H1 (cell line): ENCODE measurements around the gene ATG4D. TPM values are rescaled to one million over a fixed set of nuclear protein-coding genes. Genes with fewer than 3 reads are reported as not detected.

ENCODE experiments used
- CTCF ChIA-PET: fragments of 300-600 bp; sonication (Branson Sonifier 250); formaldehyde crosslinking; loops from one replicate; lab custom pipeline; 2021; ENCODE audit not compliant: partially characterized antibody; lab: Charles Lee
- POLR2A ChIA-PET: fragments of 300-600 bp; sonication (Branson Sonifier 250); formaldehyde crosslinking; loops from one replicate; lab custom pipeline; 2021; ENCODE audit warnings: inconsistent platforms; ENCODE audit not compliant: partially characterized antibody; lab: Charles Lee
- DNase-seq, 2 experiments: peaks; one replicate each; pipeline versions ENCODE4 v3.0.0 to v3.0.0-alpha.2; 2010 to 2022; ENCODE audit warnings: low spot score in 2 of 2, low read depth in 1 of 2, mixed read lengths in 1 of 2
- FAIRE-seq: peaks from 2 replicates; lab custom pipeline; 2011; peaks lifted over from hg19 to GRCh38; lab: Jason Lieb, UNC
- H2AFZ ChIP-seq: 2 replicates; pipeline ENCODE4 v1.8.1; 2012; ENCODE audit warnings: low read length, inconsistent platforms
- H2AK5ac ChIP-seq: 2 replicates; pipeline ENCODE4 v1.6.1; 2013; ENCODE audit warnings: low read depth, low read length
- H2BK120ac ChIP-seq: replicated peaks from 2 replicates; pipeline ENCODE3; 2013; ENCODE audit warnings: low read depth, low read length, inconsistent platforms
- H2BK12ac ChIP-seq: 2 replicates; pipeline ENCODE4 v1.6.1; 2013; ENCODE audit warnings: low read depth, low read length
- H2BK15ac ChIP-seq: 2 replicates; pipeline ENCODE4 v1.6.1; 2013; ENCODE audit warnings: low read length
- H2BK20ac ChIP-seq: 2 replicates; pipeline ENCODE4 v1.6.1; 2013; ENCODE audit warnings: low read length
- H2BK5ac ChIP-seq: 2 replicates; pipeline ENCODE4 v1.6.1; 2013; ENCODE audit warnings: low read depth, low read length
- H3K14ac ChIP-seq: 2 replicates; pipeline ENCODE4 v1.6.1; 2013; ENCODE audit warnings: inconsistent platforms; ENCODE audit not compliant: insufficient read length
- H3K18ac ChIP-seq: 2 replicates; pipeline ENCODE4 v1.6.1; 2013; ENCODE audit warnings: low read length; ENCODE audit errors: extremely low read depth
- H3K23ac ChIP-seq: 2 replicates; pipeline ENCODE4 v1.6.1; 2013; ENCODE audit warnings: inconsistent platforms; ENCODE audit not compliant: insufficient read length
- H3K23me2 ChIP-seq: 2 replicates; pipeline ENCODE4 v1.6.1; 2013; ENCODE audit warnings: low read depth, low read length
- H3K27ac ChIP-seq: 2 replicates; pipeline ENCODE4 v1.6.1; 2011; ENCODE audit warnings: low read depth, low read length, inconsistent platforms
- H3K27me3 ChIP-seq, 4 experiments: replicated peaks in 1 of 4; 1 replicate in 1 of 4; 2 replicates in 3 of 4; pipeline versions ENCODE4 v1.6.1 to v1.8.1; 2011 to 2013; ENCODE audit warnings: low read length in 3 of 4, mild to moderate bottlenecking in 3 of 4, inconsistent platforms in 2 of 4, mixed read lengths in 2 of 4, moderate library complexity in 1 of 4; ENCODE audit not compliant: control insufficient read depth in 3 of 4, insufficient read depth in 3 of 4; ENCODE audit errors: extremely low read depth in 1 of 4
- H3K36me3 ChIP-seq, 4 experiments: 2 replicates each; pipeline versions ENCODE4 v1.6.1 to v1.8.1; 2011 to 2013; ENCODE audit warnings: mild to moderate bottlenecking in 4 of 4, low read length in 3 of 4, moderate library complexity in 2 of 4, control low read depth in 1 of 4, inconsistent platforms in 1 of 4; ENCODE audit not compliant: insufficient read depth in 4 of 4, control insufficient read depth in 2 of 4
- H3K4ac ChIP-seq: replicated peaks from 2 replicates; pipeline ENCODE3; 2013; ENCODE audit warnings: low read length, low read depth, mixed read lengths, inconsistent platforms; ENCODE audit not compliant: insufficient read length
- H3K4me1 ChIP-seq, 4 experiments: replicated peaks in 1 of 4; 1 replicate in 1 of 4; 2 replicates in 3 of 4; pipeline versions ENCODE4 v1.6.1 to v1.8.1; 2011 to 2013; ENCODE audit warnings: low read length in 3 of 4, inconsistent platforms in 2 of 4, mixed read lengths in 1 of 4; ENCODE audit not compliant: insufficient read depth in 4 of 4, control insufficient read depth in 3 of 4
- H3K4me2 ChIP-seq, 2 experiments: 2 replicates each; pipeline versions ENCODE4 v1.6.1 to v1.8.1; 2011 to 2013; ENCODE audit warnings: low read depth in 2 of 2, low read length in 2 of 2, control low read depth in 1 of 2, inconsistent platforms in 1 of 2, mild to moderate bottlenecking in 1 of 2; ENCODE audit not compliant: insufficient read depth in 1 of 2
- H3K4me3 ChIP-seq, 4 experiments: fragments of 200-600, 300-600 bp in 1 of 4; sonication (generic), shearing (Covaris generic), sonication (Bioruptor Twin) in 1 of 4; 2 replicates each; pipeline versions ENCODE4 v1.5.1 to v1.8.1; 2011 to 2016; ENCODE audit warnings: low read length in 4 of 4, low read depth in 3 of 4, control low read depth in 2 of 4, inconsistent platforms in 2 of 4, mild to moderate bottlenecking in 2 of 4, mixed read lengths in 1 of 4, moderate library complexity in 1 of 4; ENCODE audit not compliant: insufficient read depth in 2 of 4; ENCODE audit errors: extremely low read depth in 1 of 4
- H3K56ac ChIP-seq: replicated peaks from 2 replicates; pipeline ENCODE3; 2013; ENCODE audit warnings: low read depth, mild to moderate bottlenecking, mixed read lengths, low read length, inconsistent platforms; ENCODE audit not compliant: insufficient read length
- H3K79me1 ChIP-seq: 2 replicates; pipeline ENCODE4 v1.6.1; 2013; ENCODE audit warnings: low read depth, low read length, control low read depth
- H3K79me2 ChIP-seq, 2 experiments: 2 replicates each; pipeline versions ENCODE4 v1.6.1 to v1.8.1; 2012 to 2013; ENCODE audit warnings: low read length in 2 of 2, mild to moderate bottlenecking in 2 of 2, inconsistent platforms in 1 of 2; ENCODE audit not compliant: insufficient read depth in 2 of 2, control insufficient read depth in 1 of 2
- H3K9ac ChIP-seq, 4 experiments: replicated peaks in 1 of 4; 1 replicate in 1 of 4; 2 replicates in 3 of 4; pipeline versions ENCODE4 v1.6.1 to v1.8.1; 2011 to 2013; ENCODE audit warnings: low read depth in 3 of 4, low read length in 3 of 4, control low read depth in 2 of 4, mild to moderate bottlenecking in 2 of 4, moderate library complexity in 2 of 4, inconsistent platforms in 1 of 4; ENCODE audit errors: extremely low read depth in 1 of 4
- H3K9me3 ChIP-seq, 2 experiments: 2 replicates each; pipeline versions ENCODE4 v1.6.1 to v1.8.1; 2012 to 2013; ENCODE audit warnings: mild to moderate bottlenecking in 2 of 2, moderate library complexity in 2 of 2, control low read depth in 1 of 2, inconsistent platforms in 1 of 2, low read depth in 1 of 2, low read length in 1 of 2, mixed read lengths in 1 of 2; ENCODE audit not compliant: insufficient read depth in 2 of 2
- H4K20me1 ChIP-seq, 2 experiments: replicated peaks in 1 of 2; 2 replicates each; pipeline versions ENCODE3 to v1.8.1; 2011 to 2013; ENCODE audit warnings: inconsistent platforms in 2 of 2, low read length in 2 of 2, mild to moderate bottlenecking in 1 of 2; ENCODE audit not compliant: insufficient read depth in 2 of 2, control insufficient read depth in 1 of 2
- H4K5ac ChIP-seq: 2 replicates; pipeline ENCODE4 v1.6.1; 2013; ENCODE audit warnings: low read length, low read depth, mixed read lengths, inconsistent platforms; ENCODE audit not compliant: insufficient read length
- H4K8ac ChIP-seq: 2 replicates; pipeline ENCODE4 v1.8.0; 2013; ENCODE audit warnings: mild to moderate bottlenecking, moderate library complexity, low read length, inconsistent platforms; ENCODE audit not compliant: insufficient read depth; ENCODE audit errors: extremely low read depth
- H4K91ac ChIP-seq: replicated peaks from 2 replicates; pipeline ENCODE3; 2013; ENCODE audit warnings: low read length, mixed read lengths, inconsistent platforms; ENCODE audit not compliant: insufficient read length
- CBX5 ChIP-seq: fragments of 300-800, 300-1000 bp; sonication (generic); IDR thresholded peaks from 2 replicates; pipeline ENCODE4 v1.7.1; 2016; ENCODE audit warnings: antibody characterized with exemption, low read length, low read depth
- CBX8 ChIP-seq: fragments of 300-800, 300-1000 bp; sonication (generic); IDR thresholded peaks from 2 replicates; pipeline ENCODE4 v1.7.1; 2016; ENCODE audit warnings: low read depth, low read length, borderline replicate concordance
- CREB1 ChIP-seq: IDR thresholded peaks from 2 replicates; pipeline ENCODE4 v1.6.1; 2012; ENCODE audit warnings: inconsistent platforms
- GABPA ChIP-seq: IDR thresholded peaks from 2 replicates; pipeline ENCODE4 v1.6.1; 2011; ENCODE audit warnings: mild to moderate bottlenecking, low read length, moderate library complexity, borderline replicate concordance; ENCODE audit not compliant: insufficient read depth
- JUN ChIP-seq: IDR thresholded peaks from 2 replicates; pipeline ENCODE4 v1.6.1; 2011; ENCODE audit warnings: low read depth, mild to moderate bottlenecking, improper control_type of control experiment, low read length
- KDM5A ChIP-seq: fragments of 200-600 bp; IDR thresholded peaks from 2 replicates; pipeline ENCODE4 v1.7.1; 2012; ENCODE audit warnings: mild to moderate bottlenecking, low read length, inconsistent platforms, mixed read lengths
- NRF1 ChIP-seq: IDR thresholded peaks from 2 replicates; pipeline ENCODE4 v1.6.1; 2011; ENCODE audit warnings: mild to moderate bottlenecking, low read depth, low read length, improper control_type of control experiment
- POU5F1 ChIP-seq: IDR thresholded peaks from 2 replicates; pipeline ENCODE4 v1.6.1; 2011; ENCODE audit warnings: low read depth, mild to moderate bottlenecking, low read length, moderate library complexity
- SRF ChIP-seq: IDR thresholded peaks from 2 replicates; pipeline ENCODE4 v1.6.1; 2011; ENCODE audit warnings: mild to moderate bottlenecking, low read depth, low read length, moderate library complexity
- TBP ChIP-seq: IDR thresholded peaks from 2 replicates; pipeline ENCODE4 v1.6.1; 2011; ENCODE audit warnings: low read depth, low read length, improper control_type of control experiment
- WGBS, 2 experiments: shearing (Covaris generic) in 1 of 2; methylation state at CpG; one replicate each; pipeline versions ENCODE4 v1.1.6 to v1.1.7; 2013 to 2015; ENCODE audit warnings: low lambda C conversion rate in 2 of 2, mixed read lengths in 2 of 2, inconsistent platforms in 1 of 2, low coverage in 1 of 2, missing lambda C conversion rate in 1 of 2; ENCODE audit not compliant: insufficient replicate concordance in 2 of 2, insufficient coverage in 1 of 2, insufficient read length in 1 of 2; ENCODE audit errors: extremely low coverage in 1 of 2, missing lambda C conversion rate in 1 of 2; 5-methylcytosine and 5-hydroxymethylcytosine counted together
- polyA plus RNA-seq, 7 experiments: library from polyadenylated mRNA; depleted of rRNA in 3 of 7; stranded (reverse) in 5 of 7; unstranded in 2 of 7; fragments of >200 nt in 5 of 7; fragments of 200-250 nt in 2 of 7; gene quantifications; 1 replicate in 5 of 7; 2 replicates in 1 of 7; 4 replicates in 1 of 7; pipeline versions ENCODE4 v1.2.1 to v1.2.3, GENCODE V29; 2011 to 2013; ENCODE audit warnings: missing spikeins in 2 of 7, mixed read lengths in 2 of 7
- total RNA-seq: library from RNA; stranded (reverse); fragmentation: NEBNext Ultra II Directional; extraction: Animal tissue kit (Norgen Biotek cat#: 25700); gene quantifications from 2 replicates; pipeline ENCODE4 v1.2.1, GENCODE V29; 2021
- TF ChIP-seq, protein P1 (sequence below), 3 experiments: IDR thresholded peaks; 1 replicate in 2 of 3; 2 replicates in 1 of 3; pipeline versions ENCODE4 v1.5.1 to v1.6.1; 2011; ENCODE audit warnings: low read length in 3 of 3, mild to moderate bottlenecking in 3 of 3, inconsistent platforms in 2 of 3, low read depth in 1 of 3, moderate library complexity in 1 of 3; ENCODE audit not compliant: insufficient read depth in 1 of 3; ENCODE audit errors: control extremely low read depth in 1 of 3

The ATG4D gene
- total and polyA plus RNA-seq, 2 of the 8 experiments (the other 6 are each of a cell fraction or from before 2014, with no cell fraction given) = 39.6 to 43.7 TPM

DNA sequence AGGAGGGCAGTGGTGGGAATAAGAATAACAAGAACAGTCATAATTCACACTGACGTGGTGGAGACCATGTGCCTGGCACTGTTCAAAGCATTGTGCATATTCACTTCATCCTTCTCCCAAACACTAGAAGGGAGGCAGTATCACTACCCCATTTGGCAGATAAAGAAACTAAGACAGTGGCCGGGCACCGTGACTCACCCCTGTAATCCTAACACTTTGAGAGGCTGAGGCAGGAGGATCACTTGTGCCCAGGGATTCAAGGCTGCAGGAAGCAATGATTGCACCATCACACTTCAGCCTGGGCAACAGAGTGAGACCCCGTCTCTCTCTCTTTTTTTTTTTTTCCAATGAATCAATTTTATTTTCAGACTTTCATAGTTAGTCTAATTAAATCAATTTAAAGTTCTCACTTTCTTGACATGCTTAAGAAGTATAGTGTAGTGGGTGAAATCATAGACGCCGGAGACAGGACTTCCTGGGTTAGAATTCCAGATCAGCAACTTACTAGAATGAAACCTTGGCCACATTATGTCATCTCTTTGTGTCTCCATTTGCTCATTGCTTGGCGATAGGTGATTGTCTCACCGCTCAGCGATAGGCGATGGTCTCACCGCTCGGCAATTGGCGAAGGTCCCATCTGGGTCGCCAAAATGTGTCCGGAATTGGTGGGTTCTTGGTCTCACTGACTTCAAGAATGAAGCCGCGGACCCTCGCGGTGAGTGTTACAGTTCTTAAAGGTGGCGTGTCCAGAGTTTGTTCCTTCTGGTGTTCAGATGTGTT, 5.3 kb upstream of the ATG4D start:
- Histone ChIP-seq H3K23ac (no peak overlapping the region), H4K8ac (no peak overlapping the region), H2AFZ (no peak overlapping the region), H2BK5ac (no peak overlapping the region), H4K91ac (no peak overlapping the region), H3K14ac (no peak overlapping the region), H3K27ac (no peak overlapping the region), H2BK12ac (no peak overlapping the region), H2AK5ac (no peak overlapping the region), H3K9ac (no peak overlapping the region), H3K18ac (no peak overlapping the region), H3K9me3 (no peaks in the 10 kb centered on the region), H3K79me1 (no peaks in the 10 kb centered on the region), H3K4ac (no peak overlapping the region), H3K27me3 (no peaks in the 10 kb centered on the region), H2BK120ac (no peak overlapping the region), H3K79me2 (no peaks in the 10 kb centered on the region), H3K4me1 (no peaks in the 10 kb centered on the region), H2BK20ac (no peak overlapping the region), H4K20me1 (no peaks in the 10 kb centered on the region), H3K56ac (no peak overlapping the region), H2BK15ac (no peak overlapping the region), H3K4me3 (no peak overlapping the region), H3K4me2 (no peak overlapping the region), H3K36me3 (no peaks in the 10 kb centered on the region), H4K5ac (no peak overlapping the region), H3K23me2 (no peaks in the 10 kb centered on the region)
- DNase-seq (no peak), FAIRE-seq (no peak)
- CTCF ChIA-PET = interaction anchor here (0.7 to 1.7 kb wide), 7 partner anchors 9 to 32 kb away, joined by 3 to 11 read pairs (median 3); no protein-coding TSS in a partner anchor
- whole genome bisulfite sequencing, 2 experiments = 87% methylated on average over 20 of the region's 20 CpGs; no CpG with 5 or more reads in 1 of the 2 experiments
- POLR2A ChIA-PET = interaction anchor here (0.9 to 1.4 kb wide), 2 partner anchors 14 to 25 kb away, joined by 3 to 5 read pairs; no protein-coding TSS in a partner anchor
- TF ChIP-seq TBP = no peak
- TF ChIP-seq CREB1 = no peak
- no peak for TF ChIP-seq POU5F1
- no peak for TF ChIP-seq CBX8
- no peak for TF ChIP-seq SRF
- TF ChIP-seq KDM5A = no peak
- TF ChIP-seq JUN = no peak
- TF ChIP-seq, protein P1, sequence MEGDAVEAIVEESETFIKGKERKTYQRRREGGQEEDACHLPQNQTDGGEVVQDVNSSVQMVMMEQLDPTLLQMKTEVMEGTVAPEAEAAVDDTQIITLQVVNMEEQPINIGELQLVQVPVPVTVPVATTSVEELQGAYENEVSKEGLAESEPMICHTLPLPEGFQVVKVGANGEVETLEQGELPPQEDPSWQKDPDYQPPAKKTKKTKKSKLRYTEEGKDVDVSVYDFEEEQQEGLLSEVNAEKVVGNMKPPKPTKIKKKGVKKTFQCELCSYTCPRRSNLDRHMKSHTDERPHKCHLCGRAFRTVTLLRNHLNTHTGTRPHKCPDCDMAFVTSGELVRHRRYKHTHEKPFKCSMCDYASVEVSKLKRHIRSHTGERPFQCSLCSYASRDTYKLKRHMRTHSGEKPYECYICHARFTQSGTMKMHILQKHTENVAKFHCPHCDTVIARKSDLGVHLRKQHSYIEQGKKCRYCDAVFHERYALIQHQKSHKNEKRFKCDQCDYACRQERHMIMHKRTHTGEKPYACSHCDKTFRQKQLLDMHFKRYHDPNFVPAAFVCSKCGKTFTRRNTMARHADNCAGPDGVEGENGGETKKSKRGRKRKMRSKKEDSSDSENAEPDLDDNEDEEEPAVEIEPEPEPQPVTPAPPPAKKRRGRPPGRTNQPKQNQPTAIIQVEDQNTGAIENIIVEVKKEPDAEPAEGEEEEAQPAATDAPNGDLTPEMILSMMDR (IDR thresholded peaks at IDR 0.05; ENCODE audit: control extremely low read depth in 1 of 3, insufficient read depth in 1 of 3, low read depth in 1 of 3, low read length in 3 of 3) = no peak
- TF ChIP-seq CBX5 = no peak
- TF ChIP-seq GABPA = no peak
- no peak for TF ChIP-seq NRF1
